Heart left ventricle (tissue), 16 donors: Measurements from ENCODE around the gene IFNA5. TPM values are rescaled to one million over a fixed set of nuclear protein-coding genes. Genes with fewer than 3 reads are reported as not detected.

Experiments
- ATAC-seq, 4 donors: fragments of 200-7000 bp; cut with Tn5 transposase; one replicate each; pipeline ENCODE4 v1.9.1; 2020 to 2022; ENCODE audit warnings: moderate library complexity in 4 of 4, mild to moderate bottlenecking in 3 of 4, moderate number of reproducible peaks in 1 of 4
- DNase-seq, 5 donors: peaks; one replicate each; pipeline ENCODE4 v3.0.0-alpha.2; 2020
- H3K27ac ChIP-seq, 12 donors: fragments of 200-600 bp; sonication (generic) in 4 of 12; one replicate each; pipeline versions ENCODE4 v1.5.0 to v1.8.0; 2016 to 2022; ENCODE audit warnings: mild to moderate bottlenecking in 2 of 12
- H3K27me3 ChIP-seq, 9 donors: fragments of 200-600 bp; sonication (generic) in 2 of 9; one replicate each; pipeline versions ENCODE4 v1.5.1 to v1.8.0; 2016 to 2022; ENCODE audit warnings: mild to moderate bottlenecking in 3 of 9
- H3K36me3 ChIP-seq, 9 donors: fragments of 200-600 bp; sonication (generic) in 2 of 9; one replicate each; pipeline versions ENCODE4 v1.5.0 to v1.8.0; 2018 to 2022; ENCODE audit warnings: mild to moderate bottlenecking in 2 of 9
- H3K4me1 ChIP-seq, 12 donors: fragments of 200-600 bp; sonication (generic) in 4 of 12; one replicate each; pipeline versions ENCODE4 v1.5.0 to v1.8.0; 2016 to 2022; ENCODE audit warnings: mild to moderate bottlenecking in 3 of 12
- H3K4me3 ChIP-seq, 12 donors: fragments of 200-600 bp; sonication (generic) in 4 of 12; one replicate each; pipeline versions ENCODE4 v1.5.0 to v1.8.0; 2017 to 2022; ENCODE audit warnings: mild to moderate bottlenecking in 9 of 12, moderate library complexity in 4 of 12
- H3K9me3 ChIP-seq, 12 donors: fragments of 200-600 bp; sonication (generic) in 4 of 12; one replicate each; pipeline versions ENCODE4 v1.5.0 to v1.8.0; 2016 to 2022; ENCODE audit warnings: mild to moderate bottlenecking in 1 of 12
- CTCF ChIP-seq, 12 donors: fragments of 200-600 bp; sonication (generic) in 4 of 12; IDR thresholded peaks; one replicate each; pipeline versions ENCODE4 v1.5.0 to v1.8.0; 2018 to 2022; ENCODE audit warnings: antibody characterized with exemption in 12 of 12, mild to moderate bottlenecking in 5 of 12
- POLR2A ChIP-seq, 2 donors: fragments of 450-650 bp; IDR thresholded peaks; one replicate each; pipeline ENCODE4 v1.6.1; 2017; ENCODE audit warnings: antibody characterized with exemption in 2 of 2, mild to moderate bottlenecking in 2 of 2, moderate library complexity in 2 of 2
- WGBS, 4 donors: extraction: QIAGEN DNeasy Blood & Tissue Kit in 2 of 4; methylation state at CpG; one replicate each; pipeline versions ENCODE4 v1.1.5 to v1.1.7; 2013 to 2018; 5-methylcytosine and 5-hydroxymethylcytosine counted together
- intact Hi-C, 10 donors: fragments of 100-400 bp; cut with DNase I; formaldehyde crosslinking; loops; one replicate each; pipeline versions ENCODE4 v1.11.1 to v1.14.2; 2022
- polyA plus RNA-seq, 2 donors: library from polyadenylated mRNA; stranded (reverse); fragments of 200-250 nt; gene quantifications; one replicate each; pipeline ENCODE4 v1.2.3, GENCODE V29; 2013
- total RNA-seq, 9 donors: library from RNA; depleted of rRNA in 2 of 9; stranded (reverse); fragments of >200 nt in 2 of 9; fragmentation: NEBNext Ultra II Directional in 3 of 9; extraction: Animal tissue kit (Norgen Biotek cat#: 25700) in 3 of 9; gene quantifications; one replicate each; pipeline versions ENCODE4 v1.1.0 to v1.2.4, GENCODE V29; 2016 to 2023
- donor health status: ischemic (EF 13 %, LVEDD 7.1; RV severe dilation, severe dysfunction).
- donor health status: healthy with polysubstance abuse.
- donor health status: DM: no; HTN: yes; CAD: no.
- donor health status: DM: no; HTN: no; CAD: no.
- donor health status: ischemic (EF 25% LVEDD 6.9; RV normal size, moderate dysfunction).
- donor health status: ischemic (EF 25% LVEDD 5.7; RV mildly dilated, moderate dysfunction).
- donor health status: healthy.
- donor health status: DM: yes; HTN: yes; CAD: no.
- donor health status: ischemic (EF 35%, LVEDD 5.7; RV mildly dilated, moderate dysfunction).
- donor health status: nonischemic (EF 11% LVEDD 7.7; RV severe dilation, severe dysfunction).
- donor health status: DM: yes; HTN: yes; CAD: no.
- donor health status: PGD.
- donor health status: ischemic (EF 29% LVEDD 5.4; RV normal size, mild dysfunction).
- donor health status: nonischemic (EF 23%, LVEDD 6.1; RV moderate dilation, normal function).

The IFNA5 gene
- total and polyA plus RNA-seq, 11 donors: not detected

GRCh38 chr9:21267485-21268346 is 37.4 kb downstream of the IFNA5 start:
- peaks cover 0 to 7% (median 0%) of the 10 kb centered on the region in 12 donors for H3K9me3 ChIP-seq
- TF ChIP-seq CTCF (IDR thresholded peaks at IDR 0.05) (no peak), POLR2A (IDR thresholded peaks at IDR 0.05) (no peak)
- 53 to 57% (median 55%) methylated on average over 4 of the region's 4 CpGs for WGBS, 4 donors

GRCh38 chr9:21266733-21267484 is 38.2 kb downstream of the IFNA5 start:
- WGBS, 4 donors: 9 to 20% (median 16%) methylated on average over 3 of the region's 3 CpGs
- H3K4me1 ChIP-seq: no peaks in the 10 kb centered on the region
- no peak for ATAC-seq
- no peak overlapping the region for H3K4me3 ChIP-seq
- H3K9me3 ChIP-seq: peaks cover 0 to 7% (median 0%) of the 10 kb centered on the region in 12 donors
- no peak for DNase-seq
- no peaks in the 10 kb centered on the region for H3K36me3 ChIP-seq
- TF ChIP-seq POLR2A (IDR thresholded peaks at IDR 0.05): no peak
- no peak for TF ChIP-seq CTCF (IDR thresholded peaks at IDR 0.05)
- H3K27me3 ChIP-seq: peaks cover 0 to 18% (median 0%) of the 10 kb centered on the region in 9 donors
- intact Hi-C loops: no loop called here
- no peak overlapping the region for H3K27ac ChIP-seq

More at GRCh38 chr9:21267485-21268346, 37.4 kb downstream of the IFNA5 start:
- H3K36me3 ChIP-seq: no peaks in the 10 kb centered on the region
- intact Hi-C loops: no loop called here
- no peaks in the 10 kb centered on the region for H3K4me1 ChIP-seq
- H3K27me3 ChIP-seq: peaks cover 0 to 18% (median 0%) of the 10 kb centered on the region in 9 donors
- no peak overlapping the region for H3K27ac ChIP-seq
- DNase-seq (no peak), ATAC-seq (no peak)
- H3K4me3 ChIP-seq: no peak overlapping the region

GRCh38 chr9:21265421-21266189 is 39.5 kb downstream of the IFNA5 start:
- 17 to 40% (median 21%) methylated on average over 1 of the region's 1 CpG for WGBS, 4 donors
- intact Hi-C loops: no loop called here
- Histone ChIP-seq H3K4me1 (no peaks in the 10 kb centered on the region), H3K9me3 (peaks cover 0 to 2% (median 0%) of the 10 kb centered on the region in 12 donors), H3K4me3 (no peak overlapping the region), H3K27ac (no peak overlapping the region), H3K27me3 (peaks cover 0 to 18% (median 0%) of the 10 kb centered on the region in 9 donors), H3K36me3 (no peaks in the 10 kb centered on the region)
- TF ChIP-seq CTCF (IDR thresholded peaks at IDR 0.05) (no peak), POLR2A (IDR thresholded peaks at IDR 0.05) (no peak)
- DNase-seq (no peak), ATAC-seq (no peak)
